GM23338 (cell line): ENCODE measurements around the gene NKX3-2. TPM values are rescaled to one million over a fixed set of nuclear protein-coding genes. Genes with fewer than 3 reads are reported as not detected.

ENCODE experiments used
- ATAC-seq: fragments of 200-7000 bp; cut with Tn5 transposase; 3 replicates; pipeline ENCODE4 v1.9.1; 2020
- DNase-seq: peaks from one replicate; pipeline ENCODE4 v3.0.0-alpha.2; 2015; ENCODE audit warnings: low spot score
- H2AFZ ChIP-seq: fragments of 200-600 bp; sonication (generic); 2 replicates; pipeline ENCODE4 v1.8.0; 2016; ENCODE audit warnings: antibody characterized with exemption, mild to moderate bottlenecking, moderate library complexity
- H3F3A ChIP-seq: fragments of 200-600 bp; sonication (generic); replicated peaks from 2 replicates; pipeline ENCODE4 v1.8.0; 2017; ENCODE audit warnings: antibody characterized with exemption, mixed run types, low read depth
- H3K27ac ChIP-seq: fragments of 200-600 bp; sonication (generic); 2 replicates; pipeline ENCODE4 v1.6.1; 2016; ENCODE audit warnings: low read depth
- H3K27me3 ChIP-seq: fragments of 200-600 bp; sonication (generic); 2 replicates; pipeline ENCODE4 v1.8.0; 2016; ENCODE audit warnings: mild to moderate bottlenecking, mixed run types, moderate library complexity; ENCODE audit not compliant: insufficient read depth
- H3K36me3 ChIP-seq: fragments of 200-600 bp; sonication (generic); 2 replicates; pipeline ENCODE4 v1.8.0; 2016; ENCODE audit warnings: mild to moderate bottlenecking; ENCODE audit not compliant: insufficient read depth
- H3K4me1 ChIP-seq: fragments of 200-600 bp; sonication (generic); 2 replicates; pipeline ENCODE4 v1.8.0; 2016; ENCODE audit warnings: mild to moderate bottlenecking, moderate library complexity; ENCODE audit not compliant: insufficient read depth
- H3K4me2 ChIP-seq: fragments of 200-600 bp; sonication (generic); 2 replicates; pipeline ENCODE4 v1.7.1; 2017; ENCODE audit warnings: mixed run types
- H3K4me3 ChIP-seq: fragments of 200-600 bp; sonication (generic); 2 replicates; pipeline ENCODE4 v1.6.1; 2016; ENCODE audit warnings: mixed run types
- H3K79me2 ChIP-seq: fragments of 200-600 bp; sonication (generic); replicated peaks from 2 replicates; pipeline ENCODE4 v1.8.0; 2017; ENCODE audit warnings: mild to moderate bottlenecking; ENCODE audit not compliant: insufficient read depth
- H3K9me2 ChIP-seq: fragments of 200-600 bp; sonication (generic); 2 replicates; pipeline ENCODE4 v1.8.0; 2017; ENCODE audit not compliant: insufficient read depth
- H4K20me1 ChIP-seq: fragments of 200-600 bp; sonication (generic); replicated peaks from 2 replicates; pipeline ENCODE4 v1.8.0; 2017; ENCODE audit warnings: mild to moderate bottlenecking; ENCODE audit not compliant: insufficient read depth
- H3K27ac Mint-ChIP-seq: 2 replicates; pipeline ENCODE4 v1.8.0; 2020; ENCODE audit warnings: inconsistent platforms, mild to moderate bottlenecking, moderate library complexity, mixed read lengths
- H3K27me3 Mint-ChIP-seq: 3 replicates; pipeline ENCODE4 v1.8.0; 2022; ENCODE audit warnings: low read depth, mild to moderate bottlenecking, moderate library complexity, mixed read lengths, inconsistent platforms; ENCODE audit not compliant: insufficient read depth, poor library complexity
- H3K36me3 Mint-ChIP-seq: 3 replicates; pipeline ENCODE4 v1.8.0; 2021; ENCODE audit warnings: low read depth, mild to moderate bottlenecking, inconsistent platforms, moderate library complexity, mixed read lengths
- H3K4me1 Mint-ChIP-seq: 3 replicates; pipeline ENCODE4 v1.8.0; 2020; ENCODE audit warnings: mild to moderate bottlenecking, inconsistent platforms, mixed read lengths
- H3K4me3 Mint-ChIP-seq: 3 replicates; pipeline ENCODE4 v1.8.0; 2021; ENCODE audit warnings: moderate library complexity, mild to moderate bottlenecking, inconsistent platforms, mixed read lengths
- H3K9me3 Mint-ChIP-seq: 3 replicates; pipeline ENCODE4 v1.8.0; 2020; ENCODE audit warnings: moderate library complexity, mild to moderate bottlenecking, inconsistent platforms, mixed read lengths
- CREB1 ChIP-seq: fragments of 250-450 bp; sonication (Bioruptor Pico); IDR thresholded peaks from 2 replicates; pipeline ENCODE4 v1.5.0; 2020; ENCODE audit warnings: low read depth, mild to moderate bottlenecking, moderate library complexity
- EZH2 ChIP-seq: fragments of 200-600 bp; sonication (generic); IDR thresholded peaks from one replicate; pipeline ENCODE4 v1.8.0; 2017; ENCODE audit warnings: antibody characterized with exemption, mild to moderate bottlenecking, low read depth; ENCODE audit not compliant: unreplicated experiment
- EZH2phosphoT487 ChIP-seq: fragments of 200-600 bp; sonication (generic); IDR thresholded peaks from one replicate; pipeline ENCODE4 v1.8.1; 2018; ENCODE audit warnings: antibody characterized with exemption; ENCODE audit not compliant: unreplicated experiment
- JUNB ChIP-seq: IDR thresholded peaks from one replicate; pipeline ENCODE4 v1.6.1; 2016; ENCODE audit warnings: antibody characterized with exemption; ENCODE audit not compliant: unreplicated experiment
- POLR2AphosphoS5 ChIP-seq: IDR thresholded peaks from 2 replicates; pipeline ENCODE4 v1.6.1; 2016; ENCODE audit warnings: antibody characterized with exemption, low read depth
- ZNF331 ChIP-seq: fragments of 250-450 bp; sonication (Bioruptor Pico); IDR thresholded peaks from 2 replicates; pipeline ENCODE4 v1.5.0; 2020; ENCODE audit warnings: low read depth, mild to moderate bottlenecking, moderate library complexity
- polyA plus RNA-seq: library from polyadenylated mRNA; unstranded; fragments of >200 nt; fragmentation: Nextera tagmentation; extraction: Ambion mirVana; gene quantifications from 2 replicates; pipeline ENCODE4 v1.2.1, GENCODE V29; 2016
- total RNA-seq: library from RNA; depleted of rRNA; stranded (reverse); fragments of >200 nt; shearing (Covaris generic); gene quantifications from 2 replicates; pipeline ENCODE4 v1.2.3, GENCODE V29; 2014
- TF ChIP-seq, protein P1 (sequence below): IDR thresholded peaks from one replicate; pipeline ENCODE4 v1.6.1; 2018; ENCODE audit warnings: antibody characterized with exemption; ENCODE audit not compliant: unreplicated experiment
- TF ChIP-seq, protein P2 (sequence below): IDR thresholded peaks from 2 replicates; pipeline ENCODE4 v1.6.1; 2016; ENCODE audit warnings: antibody characterized with exemption
- TF ChIP-seq, protein P3 (sequence below): fragments of 250-450 bp; sonication (Bioruptor Pico); IDR thresholded peaks from 2 replicates; pipeline ENCODE4 v1.5.0; 2020; ENCODE audit warnings: mild to moderate bottlenecking, moderate library complexity

The NKX3-2 gene
- total and polyA plus RNA-seq, 2 experiments from 2014 or later = 0.14 TPM; not detected in 1

DNA sequence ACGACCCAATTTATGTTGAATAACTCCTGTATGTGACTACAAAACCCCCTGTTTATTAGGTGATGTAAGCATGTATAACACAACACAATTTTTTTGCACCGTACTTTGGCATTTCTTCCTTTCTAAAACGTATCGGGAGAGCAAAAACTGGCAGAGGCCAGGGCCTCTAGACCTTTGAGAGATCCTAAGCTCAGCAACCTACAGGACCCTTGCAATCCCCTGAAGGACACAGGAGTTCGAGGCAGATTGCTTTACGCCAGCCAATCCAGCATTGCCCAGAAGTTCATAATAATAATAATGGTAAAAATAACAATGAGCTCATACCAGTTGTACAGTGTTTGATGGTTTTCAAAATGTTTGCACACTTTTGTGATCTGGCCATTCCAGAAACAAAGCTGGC is 7.7 kb downstream of the NKX3-2 start:
- peak overlapping the region; percentile 65; the same call in 1 of the 2 replicates for H3K4me2 ChIP-seq
- Mint-ChIP-seq H3K4me1 (peaks cover 63% of the 10 kb centered on the region), H3K4me3 (peak overlapping the region; percentile 25; the same call in 2 of the 3 replicates), H3K27ac (no peak overlapping the region), H3K27me3 (peaks cover 95% of the 10 kb centered on the region), H3K9me3 (peaks cover 6% of the 10 kb centered on the region; the same call in 2 of the 3 replicates), H3K36me3 (peaks cover 5% of the 10 kb centered on the region; the same call in 1 of the 3 replicates)
- ATAC-seq (no peak), DNase-seq (no peak)
- H3K79me2 ChIP-seq = no peaks in the 10 kb centered on the region
- TF ChIP-seq ZNF331 (CRISPR knock-in tag) (no peak), CREB1 (CRISPR knock-in tag) (no peak)
- TF ChIP-seq, protein P1, sequence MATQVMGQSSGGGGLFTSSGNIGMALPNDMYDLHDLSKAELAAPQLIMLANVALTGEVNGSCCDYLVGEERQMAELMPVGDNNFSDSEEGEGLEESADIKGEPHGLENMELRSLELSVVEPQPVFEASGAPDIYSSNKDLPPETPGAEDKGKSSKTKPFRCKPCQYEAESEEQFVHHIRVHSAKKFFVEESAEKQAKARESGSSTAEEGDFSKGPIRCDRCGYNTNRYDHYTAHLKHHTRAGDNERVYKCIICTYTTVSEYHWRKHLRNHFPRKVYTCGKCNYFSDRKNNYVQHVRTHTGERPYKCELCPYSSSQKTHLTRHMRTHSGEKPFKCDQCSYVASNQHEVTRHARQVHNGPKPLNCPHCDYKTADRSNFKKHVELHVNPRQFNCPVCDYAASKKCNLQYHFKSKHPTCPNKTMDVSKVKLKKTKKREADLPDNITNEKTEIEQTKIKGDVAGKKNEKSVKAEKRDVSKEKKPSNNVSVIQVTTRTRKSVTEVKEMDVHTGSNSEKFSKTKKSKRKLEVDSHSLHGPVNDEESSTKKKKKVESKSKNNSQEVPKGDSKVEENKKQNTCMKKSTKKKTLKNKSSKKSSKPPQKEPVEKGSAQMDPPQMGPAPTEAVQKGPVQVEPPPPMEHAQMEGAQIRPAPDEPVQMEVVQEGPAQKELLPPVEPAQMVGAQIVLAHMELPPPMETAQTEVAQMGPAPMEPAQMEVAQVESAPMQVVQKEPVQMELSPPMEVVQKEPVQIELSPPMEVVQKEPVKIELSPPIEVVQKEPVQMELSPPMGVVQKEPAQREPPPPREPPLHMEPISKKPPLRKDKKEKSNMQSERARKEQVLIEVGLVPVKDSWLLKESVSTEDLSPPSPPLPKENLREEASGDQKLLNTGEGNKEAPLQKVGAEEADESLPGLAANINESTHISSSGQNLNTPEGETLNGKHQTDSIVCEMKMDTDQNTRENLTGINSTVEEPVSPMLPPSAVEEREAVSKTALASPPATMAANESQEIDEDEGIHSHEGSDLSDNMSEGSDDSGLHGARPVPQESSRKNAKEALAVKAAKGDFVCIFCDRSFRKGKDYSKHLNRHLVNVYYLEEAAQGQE = no peak
- TF ChIP-seq, protein P2, sequence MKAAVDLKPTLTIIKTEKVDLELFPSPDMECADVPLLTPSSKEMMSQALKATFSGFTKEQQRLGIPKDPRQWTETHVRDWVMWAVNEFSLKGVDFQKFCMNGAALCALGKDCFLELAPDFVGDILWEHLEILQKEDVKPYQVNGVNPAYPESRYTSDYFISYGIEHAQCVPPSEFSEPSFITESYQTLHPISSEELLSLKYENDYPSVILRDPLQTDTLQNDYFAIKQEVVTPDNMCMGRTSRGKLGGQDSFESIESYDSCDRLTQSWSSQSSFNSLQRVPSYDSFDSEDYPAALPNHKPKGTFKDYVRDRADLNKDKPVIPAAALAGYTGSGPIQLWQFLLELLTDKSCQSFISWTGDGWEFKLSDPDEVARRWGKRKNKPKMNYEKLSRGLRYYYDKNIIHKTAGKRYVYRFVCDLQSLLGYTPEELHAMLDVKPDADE = no peak
- no peak overlapping the region for H3K4me3 ChIP-seq
- peaks cover 100% of the 10 kb centered on the region for H3K27me3 ChIP-seq
- H3K9me2 ChIP-seq = no peaks in the 10 kb centered on the region
- H3K36me3 ChIP-seq = no peaks in the 10 kb centered on the region
- no peak overlapping the region for H3K27ac ChIP-seq
- H3K4me1 ChIP-seq = peaks cover 95% of the 10 kb centered on the region
- H4K20me1 ChIP-seq = peaks cover 18% of the 10 kb centered on the region
- H3F3A ChIP-seq = peaks cover 67% of the 10 kb centered on the region
- no peak overlapping the region for H2AFZ ChIP-seq

DNA sequence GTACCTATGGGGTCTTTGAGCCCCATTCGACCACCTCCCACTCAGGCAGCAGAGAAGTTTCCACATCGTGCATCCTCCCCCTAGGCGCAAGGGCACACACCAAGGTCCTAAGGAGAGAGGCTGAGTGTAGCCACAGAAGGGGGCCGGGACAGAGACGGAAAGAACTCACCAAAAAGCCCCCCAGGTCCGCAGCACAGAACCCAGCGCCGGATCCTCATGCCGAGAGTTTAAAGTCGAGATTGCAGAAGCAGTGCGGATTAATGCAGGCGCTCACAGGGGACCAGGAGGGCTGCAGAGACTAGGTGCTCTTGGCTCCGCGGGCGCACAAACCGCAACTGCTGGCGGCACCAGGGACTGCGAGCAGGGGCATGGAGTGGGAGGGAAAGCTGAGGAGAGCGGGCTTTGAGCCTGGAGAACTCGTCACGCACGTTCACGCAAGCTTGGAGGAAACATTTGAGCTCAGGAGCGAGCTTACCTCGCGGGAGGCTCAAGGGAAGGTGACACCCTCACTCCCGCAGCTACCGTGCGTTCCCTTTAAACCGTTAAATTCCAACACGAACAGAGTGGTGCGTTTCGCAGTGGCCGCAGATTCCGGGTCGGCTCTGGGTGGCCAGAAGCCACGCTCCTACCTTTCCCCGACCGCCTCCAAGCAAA is 8.5 kb downstream of the NKX3-2 start:
- Mint-ChIP-seq H3K4me1 (peaks cover 62% of the 10 kb centered on the region), H3K36me3 (peaks cover 5% of the 10 kb centered on the region; the same call in 1 of the 3 replicates), H3K4me3 (peak overlapping the region; percentile 62), H3K9me3 (peaks cover 6% of the 10 kb centered on the region; the same call in 2 of the 3 replicates), H3K27me3 (peaks cover 95% of the 10 kb centered on the region), H3K27ac (no peak overlapping the region)
- H3K27me3 ChIP-seq = peaks cover 100% of the 10 kb centered on the region
- peak; percentile 70 for DNase-seq
- TF ChIP-seq JUNB = no peak
- TF ChIP-seq EZH2phosphoT487 = peak; percentile 83
- TF ChIP-seq, protein P3, sequence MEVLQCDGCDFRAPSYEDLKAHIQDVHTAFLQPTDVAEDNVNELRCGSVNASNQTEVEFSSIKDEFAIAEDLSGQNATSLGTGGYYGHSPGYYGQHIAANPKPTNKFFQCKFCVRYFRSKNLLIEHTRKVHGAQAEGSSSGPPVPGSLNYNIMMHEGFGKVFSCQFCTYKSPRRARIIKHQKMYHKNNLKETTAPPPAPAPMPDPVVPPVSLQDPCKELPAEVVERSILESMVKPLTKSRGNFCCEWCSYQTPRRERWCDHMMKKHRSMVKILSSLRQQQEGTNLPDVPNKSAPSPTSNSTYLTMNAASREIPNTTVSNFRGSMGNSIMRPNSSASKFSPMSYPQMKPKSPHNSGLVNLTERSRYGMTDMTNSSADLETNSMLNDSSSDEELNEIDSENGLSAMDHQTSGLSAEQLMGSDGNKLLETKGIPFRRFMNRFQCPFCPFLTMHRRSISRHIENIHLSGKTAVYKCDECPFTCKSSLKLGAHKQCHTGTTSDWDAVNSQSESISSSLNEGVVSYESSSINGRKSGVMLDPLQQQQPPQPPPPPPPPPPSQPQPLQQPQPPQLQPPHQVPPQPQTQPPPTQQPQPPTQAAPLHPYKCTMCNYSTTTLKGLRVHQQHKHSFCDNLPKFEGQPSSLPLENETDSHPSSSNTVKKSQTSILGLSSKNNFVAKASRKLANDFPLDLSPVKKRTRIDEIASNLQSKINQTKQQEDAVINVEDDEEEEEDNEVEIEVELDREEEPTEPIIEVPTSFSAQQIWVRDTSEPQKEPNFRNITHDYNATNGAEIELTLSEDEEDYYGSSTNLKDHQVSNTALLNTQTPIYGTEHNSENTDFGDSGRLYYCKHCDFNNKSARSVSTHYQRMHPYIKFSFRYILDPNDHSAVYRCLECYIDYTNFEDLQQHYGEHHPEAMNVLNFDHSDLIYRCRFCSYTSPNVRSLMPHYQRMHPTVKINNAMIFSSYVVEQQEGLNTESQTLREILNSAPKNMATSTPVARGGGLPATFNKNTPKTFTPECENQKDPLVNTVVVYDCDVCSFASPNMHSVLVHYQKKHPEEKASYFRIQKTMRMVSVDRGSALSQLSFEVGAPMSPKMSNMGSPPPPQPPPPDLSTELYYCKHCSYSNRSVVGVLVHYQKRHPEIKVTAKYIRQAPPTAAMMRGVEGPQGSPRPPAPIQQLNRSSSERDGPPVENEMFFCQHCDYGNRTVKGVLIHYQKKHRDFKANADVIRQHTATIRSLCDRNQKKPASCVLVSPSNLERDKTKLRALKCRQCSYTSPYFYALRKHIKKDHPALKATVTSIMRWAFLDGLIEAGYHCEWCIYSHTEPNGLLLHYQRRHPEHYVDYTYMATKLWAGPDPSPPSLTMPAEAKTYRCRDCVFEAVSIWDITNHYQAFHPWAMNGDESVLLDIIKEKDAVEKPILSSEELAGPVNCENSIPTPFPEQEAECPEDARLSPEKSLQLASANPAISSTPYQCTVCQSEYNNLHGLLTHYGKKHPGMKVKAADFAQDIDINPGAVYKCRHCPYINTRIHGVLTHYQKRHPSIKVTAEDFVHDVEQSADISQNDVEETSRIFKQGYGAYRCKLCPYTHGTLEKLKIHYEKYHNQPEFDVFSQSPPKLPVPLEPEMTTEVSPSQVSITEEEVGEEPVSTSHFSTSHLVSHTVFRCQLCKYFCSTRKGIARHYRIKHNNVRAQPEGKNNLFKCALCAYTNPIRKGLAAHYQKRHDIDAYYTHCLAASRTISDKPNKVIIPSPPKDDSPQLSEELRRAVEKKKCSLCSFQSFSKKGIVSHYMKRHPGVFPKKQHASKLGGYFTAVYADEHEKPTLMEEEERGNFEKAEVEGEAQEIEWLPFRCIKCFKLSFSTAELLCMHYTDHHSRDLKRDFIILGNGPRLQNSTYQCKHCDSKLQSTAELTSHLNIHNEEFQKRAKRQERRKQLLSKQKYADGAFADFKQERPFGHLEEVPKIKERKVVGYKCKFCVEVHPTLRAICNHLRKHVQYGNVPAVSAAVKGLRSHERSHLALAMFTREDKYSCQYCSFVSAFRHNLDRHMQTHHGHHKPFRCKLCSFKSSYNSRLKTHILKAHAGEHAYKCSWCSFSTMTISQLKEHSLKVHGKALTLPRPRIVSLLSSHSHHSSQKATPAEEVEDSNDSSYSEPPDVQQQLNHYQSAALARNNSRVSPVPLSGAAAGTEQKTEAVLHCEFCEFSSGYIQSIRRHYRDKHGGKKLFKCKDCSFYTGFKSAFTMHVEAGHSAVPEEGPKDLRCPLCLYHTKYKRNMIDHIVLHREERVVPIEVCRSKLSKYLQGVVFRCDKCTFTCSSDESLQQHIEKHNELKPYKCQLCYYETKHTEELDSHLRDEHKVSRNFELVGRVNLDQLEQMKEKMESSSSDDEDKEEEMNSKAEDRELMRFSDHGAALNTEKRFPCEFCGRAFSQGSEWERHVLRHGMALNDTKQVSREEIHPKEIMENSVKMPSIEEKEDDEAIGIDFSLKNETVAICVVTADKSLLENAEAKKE (CRISPR knock-in tag) = no peak
- TF ChIP-seq CREB1 (CRISPR knock-in tag) = no peak
- TF ChIP-seq EZH2 = peak; percentile 93
- no peak for TF ChIP-seq POLR2AphosphoS5
- peaks cover 16% of the 10 kb centered on the region for H4K20me1 ChIP-seq
- peak overlapping the region; percentile 49 for H3K4me3 ChIP-seq
- H3K4me1 ChIP-seq = peaks cover 90% of the 10 kb centered on the region
- H2AFZ ChIP-seq = no peak overlapping the region
- H3K9me2 ChIP-seq = no peaks in the 10 kb centered on the region
- ATAC-seq = peak; percentile 51
- H3K27ac ChIP-seq = no peak overlapping the region
- H3K79me2 ChIP-seq = no peaks in the 10 kb centered on the region
- peak overlapping the region; percentile 76 for H3K4me2 ChIP-seq
- no peaks in the 10 kb centered on the region for H3K36me3 ChIP-seq
- peaks cover 69% of the 10 kb centered on the region for H3F3A ChIP-seq
